HG03064 (cell line): Measurements from ENCODE around the gene ZGLP1.
"Not testable (repeated sequence)": the region's sequence is repeated elsewhere in the genome, so short reads cannot be mapped to it uniquely, and the experiment has no call there.

Experiments used
- ATAC-seq: cut with Tn5 transposase; IDR thresholded peaks from one replicate; pipeline ENCODE4 v1.9.1; 2021; ENCODE audit warnings: low read depth; ENCODE audit not compliant: unreplicated experiment

The ZGLP1 gene

GRCh38 chr19:10309423-10309822 lies at the start of gene ZGLP1:
Gene ZGLP1 (minus strand): TSS chr19:10309815.
- ATAC-seq: no peak

- no peak for ATAC-seq
These were observed 46.8 kb upstream of the ZGLP1 start for GRCh38 chr19:10356431-10356830.

DNA sequence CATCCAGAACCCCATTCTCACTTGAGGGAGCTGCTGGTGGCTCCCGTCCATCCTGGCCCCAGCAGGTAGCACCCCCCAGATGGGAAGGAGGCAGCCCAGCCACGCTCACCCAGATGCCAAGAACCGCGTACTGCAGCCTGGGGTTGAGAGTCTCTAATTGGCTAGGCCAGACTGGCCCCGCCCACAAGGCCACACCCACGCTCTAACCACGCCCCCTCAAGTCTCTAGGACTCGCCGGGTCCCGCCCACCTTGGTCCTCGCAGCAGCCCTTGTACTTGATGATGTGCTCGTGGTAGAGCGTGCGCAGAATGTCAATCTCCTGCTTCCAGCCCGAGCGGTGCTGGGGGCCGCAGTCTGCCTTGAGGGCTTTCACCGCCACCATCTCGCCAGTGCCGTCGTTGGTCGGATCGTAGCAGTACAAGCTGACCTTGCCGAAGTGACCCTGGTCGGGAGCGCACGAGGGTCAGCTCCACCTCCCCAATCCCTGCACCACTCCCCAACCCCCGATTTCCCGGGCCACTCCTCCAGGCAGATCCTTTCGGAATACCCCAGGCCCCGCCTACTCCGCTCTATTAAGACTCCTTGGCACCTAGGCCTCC lies 44.3 kb upstream of the ZGLP1 start:
- no peak for ATAC-seq

- ATAC-seq: no peak
These were observed 43.4 kb upstream of the ZGLP1 start for GRCh38 chr19:10352764-10353671.

DNA sequence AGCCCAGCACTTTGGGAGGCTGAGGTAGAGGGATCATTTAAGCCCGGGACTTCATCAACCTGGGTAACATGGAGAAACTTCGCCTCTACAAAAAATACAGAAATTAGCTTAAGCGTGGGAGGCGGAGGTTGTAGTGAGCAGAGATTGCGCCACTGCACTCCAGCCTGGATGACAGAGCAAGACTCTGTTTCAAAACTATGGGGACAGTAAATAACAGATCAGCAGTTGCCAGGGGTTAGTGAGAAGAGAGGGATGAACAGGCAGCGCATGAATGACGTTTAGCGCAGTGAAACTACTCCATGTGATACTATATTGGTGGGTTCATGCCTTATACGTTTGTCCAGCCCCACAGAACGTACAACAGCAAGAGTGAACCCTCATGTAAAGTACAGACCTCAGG lies 36.9 kb upstream of the ZGLP1 start:
- no peak for ATAC-seq

DNA sequence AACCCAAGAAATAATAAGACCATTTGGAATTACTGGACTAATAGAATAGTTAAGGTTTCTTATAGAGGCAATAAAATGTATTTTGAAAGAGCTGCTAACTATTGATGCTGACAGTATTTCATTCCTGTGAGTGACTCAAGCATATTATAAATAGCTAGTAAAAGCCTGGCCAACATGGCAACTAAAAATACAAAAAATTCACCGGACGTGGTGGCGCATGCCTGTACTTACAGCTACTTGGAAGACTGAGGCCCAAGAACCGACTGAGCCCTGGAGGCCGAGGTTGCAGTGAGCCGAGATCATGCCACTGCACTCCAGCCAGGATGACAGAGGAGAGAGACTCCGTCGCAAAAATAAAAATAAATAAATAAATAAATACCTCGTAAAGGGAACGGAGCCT lies 35.2 kb upstream of the ZGLP1 start:
- ATAC-seq: no peak

DNA sequence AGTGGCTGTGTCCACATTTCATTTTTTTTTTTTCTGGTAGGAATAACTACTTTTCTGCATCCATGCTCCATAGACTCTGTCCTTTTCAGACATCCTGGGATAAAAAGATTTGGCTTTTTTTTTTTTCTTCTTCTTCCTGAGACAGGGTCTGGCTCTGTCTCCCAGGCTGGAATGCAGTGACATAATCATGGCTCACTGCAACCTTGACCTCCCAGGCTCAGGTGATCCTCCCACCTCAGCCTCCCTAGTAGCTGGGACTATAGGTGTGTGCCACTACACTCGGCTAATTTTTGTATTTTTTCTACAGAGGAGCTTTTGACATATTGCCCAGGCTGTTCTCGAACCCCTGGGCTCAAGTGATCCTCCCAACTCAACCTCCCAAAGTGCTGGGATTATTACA lies 33.9 kb upstream of the ZGLP1 start:
- no peak for ATAC-seq

DNA sequence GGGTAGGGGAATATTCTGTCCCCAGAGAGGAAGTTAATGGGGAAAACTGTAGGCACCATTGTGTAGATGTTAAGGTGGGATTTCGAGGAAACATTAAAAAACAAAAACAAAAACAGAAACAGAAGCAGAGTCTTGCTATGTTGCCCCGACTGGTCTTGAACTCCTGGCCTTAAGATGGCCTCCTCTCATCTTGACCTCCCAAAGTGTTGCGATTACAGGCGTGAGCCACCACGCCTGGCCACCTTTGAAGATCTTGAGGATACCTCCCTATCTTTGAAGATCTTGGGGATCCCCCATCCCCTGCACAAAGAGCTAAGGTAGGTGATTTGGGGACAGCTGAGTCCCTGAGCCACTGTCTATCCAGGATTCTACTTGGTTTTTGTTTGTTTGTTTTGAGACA lies 30.4 kb upstream of the ZGLP1 start:
- ATAC-seq: no peak

- ATAC-seq: peak; percentile 66
These were observed 29.9 kb upstream of the ZGLP1 start, which contains the start of gene ICAM3 for GRCh38 chr19:10339380-10339960. Gene ICAM3 (minus strand): TSS chr19:10339624. CDS start chr19:10339614, 10 bp downstream.

GRCh38 chr19:10338940-10339339 lies 29.3 kb upstream of the ZGLP1 start:
- ATAC-seq: no peak

- ATAC-seq: not testable (repeated sequence)
These were observed 27.1 kb upstream of the ZGLP1 start for GRCh38 chr19:10336725-10337124.

DNA sequence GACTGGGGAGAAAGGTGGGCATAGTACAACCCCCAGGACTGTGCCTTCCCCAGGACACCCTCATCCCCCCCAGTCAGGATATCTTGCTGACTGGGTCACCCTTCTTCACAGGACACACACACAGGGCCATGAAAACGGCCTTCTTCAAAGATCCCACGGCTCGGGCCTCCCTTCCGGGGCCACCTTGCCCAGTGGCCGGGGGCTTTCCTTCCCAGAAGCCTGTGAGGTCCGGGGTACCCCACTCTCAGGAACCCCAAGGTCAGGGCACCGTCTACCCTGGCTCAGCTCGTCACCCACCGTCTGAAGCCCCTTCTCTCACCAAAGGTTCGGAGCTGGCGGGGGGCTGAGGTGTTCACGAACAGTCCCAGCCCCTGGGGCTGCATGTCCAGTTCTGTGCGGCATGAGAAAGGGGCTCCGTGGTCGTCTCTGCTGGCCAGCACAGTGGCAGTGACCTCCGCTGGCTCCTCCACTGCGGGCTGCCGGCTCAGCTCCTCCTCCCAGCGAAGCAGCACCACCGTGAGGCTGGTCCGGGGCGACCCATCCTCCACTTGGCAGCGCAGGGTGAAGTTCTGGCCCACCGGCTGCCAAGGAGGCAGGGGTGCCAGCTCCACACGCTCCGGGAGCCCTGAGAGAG lies 25.9 kb upstream of the ZGLP1 start:
- no peak for ATAC-seq

DNA sequence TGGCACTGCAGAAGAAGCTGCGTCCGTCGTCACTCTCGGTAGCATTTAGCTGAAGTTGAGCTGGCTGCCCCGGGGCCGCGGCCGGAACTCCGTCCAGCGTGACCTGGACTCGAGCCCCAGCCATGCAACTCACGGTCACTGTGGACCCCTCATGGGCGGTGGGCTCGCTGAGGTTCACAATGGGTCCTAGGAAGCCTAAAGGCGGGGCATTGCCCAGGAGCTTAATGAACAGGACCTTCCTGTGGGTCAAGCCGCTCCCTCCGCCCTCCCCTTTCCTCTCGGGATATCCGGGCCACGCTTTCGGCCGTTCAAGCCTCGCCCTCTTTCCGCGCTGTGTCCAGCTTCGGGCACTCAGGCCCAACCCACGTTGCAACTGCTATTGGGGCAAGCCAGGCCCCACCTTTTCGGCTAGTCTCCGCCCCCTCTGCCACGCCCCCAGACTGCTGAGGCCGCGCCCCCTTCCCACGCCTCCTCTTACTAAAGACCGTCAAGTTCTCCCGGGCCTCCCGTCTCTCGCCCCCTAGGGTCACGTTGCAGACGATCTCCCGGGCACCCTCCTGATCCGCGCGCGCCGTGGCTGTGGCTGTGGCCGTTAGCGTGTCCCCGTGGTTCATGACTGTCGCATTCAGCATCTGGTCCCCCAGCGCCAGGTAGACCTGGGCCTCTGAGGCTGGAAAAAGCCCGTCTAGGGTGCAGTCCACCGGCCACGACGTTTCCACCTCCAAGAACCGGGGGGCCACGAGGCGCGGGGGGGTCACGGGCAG lies 25.2 kb upstream of the ZGLP1 start:
- ATAC-seq: no peak

- no peak for ATAC-seq
These were observed 24.4 kb upstream of the ZGLP1 start for GRCh38 chr19:10333758-10334587.

GRCh38 chr19:10332965-10333757 lies 23.5 kb upstream of the ZGLP1 start, which contains the start of gene RAVER1:
Gene RAVER1 (minus strand): TSS chr19:10333529. CDS start chr19:10333507, 22 bp downstream.
- peak; percentile 71 for ATAC-seq

DNA sequence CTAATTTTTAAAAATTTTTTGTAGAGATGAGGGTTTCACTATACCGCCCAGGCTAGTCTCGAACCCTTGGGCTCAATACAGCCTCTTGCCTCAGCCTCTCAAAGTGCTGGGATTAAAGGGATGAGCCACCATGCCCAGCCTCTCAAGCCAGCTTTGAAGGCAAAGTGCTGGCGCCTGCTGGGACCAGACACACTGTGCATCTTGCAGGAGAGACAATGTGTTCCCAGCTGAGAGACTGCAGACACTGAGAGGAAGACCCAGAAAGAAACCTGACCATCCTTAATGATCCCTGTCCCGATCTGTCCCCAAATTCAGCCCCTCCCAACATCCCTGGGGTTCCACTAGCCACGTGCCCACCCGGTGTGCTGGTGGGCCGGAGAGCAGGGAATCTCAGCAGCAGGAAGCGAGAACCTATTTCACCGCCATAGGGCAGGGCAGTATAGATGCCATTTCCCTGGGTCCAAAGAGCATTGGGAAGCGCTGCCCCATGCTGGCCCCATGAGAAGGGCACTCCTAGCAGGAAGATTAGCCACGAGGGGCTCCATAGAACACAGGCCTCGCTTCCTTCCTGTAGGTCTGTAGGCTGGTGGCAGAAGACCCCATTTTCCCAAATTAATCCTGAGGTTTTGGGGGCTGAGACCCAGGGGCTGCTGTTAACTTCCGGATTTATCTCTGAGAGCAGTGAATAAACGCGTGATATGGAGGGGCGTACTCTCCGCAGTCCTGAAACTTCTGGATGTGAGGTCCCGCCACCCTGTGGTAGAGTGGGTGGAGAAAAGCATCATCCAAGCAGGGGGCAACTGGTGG lies 22.7 kb upstream of the ZGLP1 start:
- ATAC-seq: no peak

DNA sequence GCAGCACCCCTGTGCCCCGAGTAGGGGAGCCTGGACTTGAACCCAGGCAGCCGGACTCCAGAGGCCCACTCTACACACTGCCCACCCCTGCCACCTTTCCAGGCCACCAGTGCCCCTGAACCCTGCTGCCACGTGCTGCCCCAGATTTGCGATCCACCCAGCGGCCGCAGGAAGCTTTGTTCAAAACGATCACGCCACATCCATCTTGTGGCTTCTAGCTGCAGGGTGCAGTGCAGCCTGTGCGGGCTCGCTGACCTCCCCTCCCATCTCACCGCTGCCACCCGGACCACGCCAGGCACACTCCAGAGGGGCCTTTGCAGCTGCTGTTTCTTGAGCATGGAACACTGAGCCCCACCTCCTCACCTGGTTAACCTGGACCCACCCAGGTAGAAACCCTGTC lies 19.9 kb upstream of the ZGLP1 start:
- ATAC-seq: no peak
